ENCODE data around the gene SHC4. TPM values are rescaled to one million over a fixed set of nuclear protein-coding genes. Genes with fewer than 3 reads are reported as not detected.

The SHC4 gene
- total and polyA plus RNA-seq, 9 of the 15 experiments (the other 6 are each of a cell fraction or from before 2014, with no cell fraction given), result 0.43 to 1.2 (median 0.67) TPM

- POLR2A ChIA-PET, result interaction anchor here (1.0 to 3.2 kb wide), 4 partner anchors 10 to 23 kb away, joined by 3 to 15 read pairs (median 11); partner anchors contain the start of gene EID1
- Histone ChIP-seq H3K9me3 (replicated peaks; ENCODE audit: control insufficient read depth, insufficient read depth, low read depth, low read length) (no peaks in the 10 kb centered on the region), H2AFZ (ENCODE audit: low read depth, low read length) (peak overlapping the region; percentile 94), H3K36me3 (ENCODE audit: control insufficient read depth, insufficient read depth, low read length) (no peaks in the 10 kb centered on the region), H3K4me2 (ENCODE audit: insufficient read depth, low read length) (peak overlapping the region; percentile 78; the same call in 1 of the 2 replicates), H3K9me1 (ENCODE audit: control insufficient read depth, insufficient read depth, low read length) (no peaks in the 10 kb centered on the region), H3K4me1 (replicated peaks in 1 of 2; ENCODE audit: control insufficient read depth in 2 of 2, insufficient read depth in 2 of 2, low read length in 2 of 2) (peaks cover 0 to 8% of the 10 kb centered on the region in 2 experiments; a peak in 1 of 5 replicates), H4K20me1 (replicated peaks; ENCODE audit: control insufficient read depth, insufficient read depth, low read length) (no peaks in the 10 kb centered on the region), H3K9ac (ENCODE audit: insufficient read depth in 1 of 2, low read depth in 2 of 2, low read length in 2 of 2) (no peak overlapping the region; a peak in 1 of 4 replicates), H3K79me2 (ENCODE audit: control insufficient read depth, insufficient read depth, low read length) (no peaks in the 10 kb centered on the region), H3K4me3 (no peak overlapping the region), H3K27ac (ENCODE audit: extremely low read depth, low read depth, low read length) (no peak overlapping the region), H3K27me3 (ENCODE audit: control insufficient read depth in 2 of 2, insufficient read depth in 2 of 2, low read length in 2 of 2) (no peaks in the 10 kb centered on the region)
- no peak for DNase-seq (ENCODE audit: extremely low read depth in 1 of 4, low spot score in 3 of 4)
- intact Hi-C loops (cut with micrococcal nuclease), result no loop called here
- no TSS peak for BruUV-seq (replicated peaks)
- FAIRE-seq, result no peak
- CTCF ChIA-PET (ENCODE audit: low intra/inter-chr PET ratio), result no interaction called here
- TF ChIP-seq KDM1A (IDR thresholded peaks at IDR 0.05) (peak; percentile 44 to 51; a peak in 1 of 4 replicates), ADNP (tag; IDR thresholded peaks at IDR 0.05) (peak; percentile 59; the same call in 1 of the 2 replicates), BCOR (IDR thresholded peaks at IDR 0.05) (peak; percentile 82), ZBTB8A (IDR thresholded peaks at IDR 0.05; ENCODE audit: partially characterized antibody) (no peak), RBM25 (IDR thresholded peaks at IDR 0.05; ENCODE audit: low read depth, low read length, severe bottlenecking) (peak; percentile 95)
- peak; percentile 11 for ATAC-seq
- in situ Hi-C loops (cut with MboI), result no loop called here
- 49% methylated on average over 3 of the region's 3 CpGs for WGBS (ENCODE audit: insufficient coverage, low coverage, missing lambda C conversion rate)
Observed at GRCh38 chr15:48889925-48890324, 73.8 kb downstream of the SHC4 start.

DNA sequence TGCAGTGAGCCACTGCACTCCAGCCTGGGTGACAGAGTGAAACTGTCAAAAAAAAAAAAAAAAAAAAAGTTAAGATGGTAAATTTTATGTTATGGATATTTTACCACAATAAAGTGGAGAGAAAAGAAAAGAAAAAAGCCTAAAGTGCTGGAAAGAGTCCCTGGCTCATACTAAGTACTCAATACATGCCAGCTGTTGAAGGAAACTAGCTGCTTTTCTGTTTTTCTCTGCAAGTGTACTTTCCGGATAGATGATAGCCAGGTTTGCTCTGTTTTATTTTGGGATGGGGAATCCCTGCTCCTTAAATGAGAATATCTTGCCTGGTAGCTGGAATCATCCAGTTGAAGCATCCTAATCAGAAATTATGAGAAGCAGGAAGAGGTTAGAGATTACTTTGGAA, 74.9 kb downstream of the SHC4 start:
- Histone ChIP-seq H3K9ac (ENCODE audit: insufficient read depth in 1 of 2, low read depth in 2 of 2, low read length in 2 of 2) (no peak overlapping the region), H4K20me1 (replicated peaks; ENCODE audit: control insufficient read depth, insufficient read depth, low read length) (no peaks in the 10 kb centered on the region), H3K4me1 (replicated peaks in 1 of 2; ENCODE audit: control insufficient read depth in 2 of 2, insufficient read depth in 2 of 2, low read length in 2 of 2) (peaks cover 0 to 14% of the 10 kb centered on the region in 2 experiments; a peak in 2 of 5 replicates), H3K9me1 (ENCODE audit: control insufficient read depth, insufficient read depth, low read length) (no peaks in the 10 kb centered on the region), H3K79me2 (ENCODE audit: control insufficient read depth, insufficient read depth, low read length) (no peaks in the 10 kb centered on the region), H3K4me2 (ENCODE audit: insufficient read depth, low read length) (no peak overlapping the region), H3K9me3 (replicated peaks; ENCODE audit: control insufficient read depth, insufficient read depth, low read depth, low read length) (no peaks in the 10 kb centered on the region), H3K36me3 (ENCODE audit: control insufficient read depth, insufficient read depth, low read length) (no peaks in the 10 kb centered on the region), H3K27me3 (ENCODE audit: control insufficient read depth in 2 of 2, insufficient read depth in 2 of 2, low read length in 2 of 2) (no peaks in the 10 kb centered on the region), H3K27ac (ENCODE audit: extremely low read depth, low read depth, low read length) (no peak overlapping the region), H2AFZ (ENCODE audit: low read depth, low read length) (peak overlapping the region; percentile 34; the same call in 1 of the 2 replicates), H3K4me3 (no peak overlapping the region)
- POLR2A ChIA-PET, result interaction anchor here (3.2 kb wide), 1 partner anchor 9 kb away, joined by 14 read pairs; no protein-coding TSS in a partner anchor
- CTCF ChIA-PET (ENCODE audit: low intra/inter-chr PET ratio), result no interaction called here
- BruUV-seq (replicated peaks), result no TSS peak
- no peak for ATAC-seq
- in situ Hi-C loops (cut with MboI) (no loop called here), intact Hi-C loops (cut with micrococcal nuclease) (no loop called here)
- 71% methylated on average over 1 of the region's 1 CpG for WGBS (ENCODE audit: insufficient coverage, low coverage, missing lambda C conversion rate)
- FAIRE-seq, result no peak
- DNase-seq (ENCODE audit: extremely low read depth in 1 of 4, low spot score in 3 of 4), result no peak
- TF ChIP-seq ZNF217 (CRISPR knock-in tag; IDR thresholded peaks at IDR 0.05), result no peak
- TF ChIP-seq YBX1 (IDR thresholded peaks at IDR 0.05), result no peak
- no peak for TF ChIP-seq GTF2F1 (IDR thresholded peaks at IDR 0.05; ENCODE audit: low read depth, low read length)
- TF ChIP-seq, protein P1, sequence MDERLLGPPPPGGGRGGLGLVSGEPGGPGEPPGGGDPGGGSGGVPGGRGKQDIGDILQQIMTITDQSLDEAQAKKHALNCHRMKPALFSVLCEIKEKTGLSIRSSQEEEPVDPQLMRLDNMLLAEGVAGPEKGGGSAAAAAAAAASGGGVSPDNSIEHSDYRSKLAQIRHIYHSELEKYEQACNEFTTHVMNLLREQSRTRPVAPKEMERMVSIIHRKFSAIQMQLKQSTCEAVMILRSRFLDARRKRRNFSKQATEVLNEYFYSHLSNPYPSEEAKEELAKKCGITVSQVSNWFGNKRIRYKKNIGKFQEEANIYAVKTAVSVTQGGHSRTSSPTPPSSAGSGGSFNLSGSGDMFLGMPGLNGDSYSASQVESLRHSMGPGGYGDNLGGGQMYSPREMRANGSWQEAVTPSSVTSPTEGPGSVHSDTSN (CRISPR knock-in tag; IDR thresholded peaks at IDR 0.05; ENCODE audit: low read depth), result no peak
- TF ChIP-seq, protein P1 (tag; conservative IDR thresholded peaks at IDR 0.05; ENCODE audit: low read depth), result no peak
- TF ChIP-seq, protein P2, sequence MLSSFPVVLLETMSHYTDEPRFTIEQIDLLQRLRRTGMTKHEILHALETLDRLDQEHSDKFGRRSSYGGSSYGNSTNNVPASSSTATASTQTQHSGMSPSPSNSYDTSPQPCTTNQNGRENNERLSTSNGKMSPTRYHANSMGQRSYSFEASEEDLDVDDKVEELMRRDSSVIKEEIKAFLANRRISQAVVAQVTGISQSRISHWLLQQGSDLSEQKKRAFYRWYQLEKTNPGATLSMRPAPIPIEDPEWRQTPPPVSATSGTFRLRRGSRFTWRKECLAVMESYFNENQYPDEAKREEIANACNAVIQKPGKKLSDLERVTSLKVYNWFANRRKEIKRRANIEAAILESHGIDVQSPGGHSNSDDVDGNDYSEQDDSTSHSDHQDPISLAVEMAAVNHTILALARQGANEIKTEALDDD (IDR thresholded peaks at IDR 0.05), result no peak
- TF ChIP-seq KLF13 (tag; IDR thresholded peaks at IDR 0.05; ENCODE audit: borderline replicate concordance, low read depth), result no peak
- TF ChIP-seq ZBED1 (IDR thresholded peaks at IDR 0.05), result no peak
- TF ChIP-seq KDM4B (IDR thresholded peaks at IDR 0.05; ENCODE audit: borderline replicate concordance in 2 of 2, low read depth in 1 of 2), result no peak
- no peak for TF ChIP-seq ZNF785 (CRISPR knock-in tag; IDR thresholded peaks at IDR 0.05)

All from K562 (cell line).